GM13976 (cell line): Measurements from ENCODE around the gene MLANA.
"Not testable (repeated sequence)": the region's sequence is repeated elsewhere in the genome, so short reads cannot be mapped to it uniquely, and the experiment has no call there.

Experiments
- DNase-seq: peaks from one replicate; pipeline ENCODE4 v3.0.0; 2012; ENCODE audit warnings: low spot score
- CTCF ChIP-seq: IDR thresholded peaks from 2 replicates; pipeline ENCODE4 v1.5.1; 2012; ENCODE audit warnings: borderline replicate concordance, mild to moderate bottlenecking; ENCODE audit not compliant: insufficient read depth; ENCODE audit errors: extremely low read depth, missing control alignments, control extremely low read depth
- in situ Hi-C: fragments of 300-500 bp; cut with MboI; formaldehyde crosslinking; loops from one replicate; pipeline ENCODE4 v1.12.0; 2022; ENCODE audit warnings: low sequenced_read_pairs, mixed read lengths, inconsistent platforms; ENCODE audit not compliant: unreplicated experiment

Gene MLANA

GRCh38 chr9:5872511-5872910, 18.2 kb upstream of the MLANA start:
- no peak for TF ChIP-seq CTCF
- in situ Hi-C loops = no loop called here
- no peak for DNase-seq

GRCh38 chr9:5873439-5873838, 17.2 kb upstream of the MLANA start:
- in situ Hi-C loops = no loop called here
- TF ChIP-seq CTCF = no peak
- no peak for DNase-seq

GRCh38 chr9:5874048-5874447, 16.6 kb upstream of the MLANA start:
- no peak for DNase-seq
- in situ Hi-C loops = no loop called here
- no peak for TF ChIP-seq CTCF

GRCh38 chr9:5876026-5876425, 14.7 kb upstream of the MLANA start:
- peak; percentile 40 for DNase-seq
- in situ Hi-C loops = loop anchor here (25.0 kb wide), 1 partner anchor 436 kb away; no protein-coding TSS in a partner anchor
- no peak for TF ChIP-seq CTCF

GRCh38 chr9:5876711-5877110, 14.0 kb upstream of the MLANA start:
- no peak for DNase-seq
- in situ Hi-C loops = loop anchor here (25.0 kb wide), 1 partner anchor 436 kb away; no protein-coding TSS in a partner anchor
- TF ChIP-seq CTCF = no peak

- in situ Hi-C loops = loop anchor here (25.0 kb wide), 1 partner anchor 433 kb away; no protein-coding TSS in a partner anchor
- no peak for DNase-seq
- no peak for TF ChIP-seq CTCF
Observed at GRCh38 chr9:5879419-5880181, 11.1 kb upstream of the MLANA start.

GRCh38 chr9:5882244-5883012, 8.3 kb upstream of the MLANA start:
- not testable (repeated sequence) for DNase-seq
- in situ Hi-C loops = loop anchor here (25.0 kb wide), 1 partner anchor 430 kb away; no protein-coding TSS in a partner anchor
